NOMO-1 treated with DMSO at 0.1 percent for 48 hours (cell line): ENCODE measurements around the gene TRAF5.
"Not testable (repeated sequence)": the region's sequence is repeated elsewhere in the genome, so short reads cannot be mapped to it uniquely, and the experiment has no call there.

Experiments
- DNase-seq: peaks from one replicate; lab custom pipeline; 2025; ENCODE audit not compliant: unreplicated experiment; lab: John Stamatoyannopoulos, UW

Gene TRAF5

GRCh38 chr1:211344152-211344618, 17.6 kb downstream of the TRAF5 start:
- DNase-seq: no peak

GRCh38 chr1:211345719-211346118, 19.1 kb downstream of the TRAF5 start:
- DNase-seq: no peak

- DNase-seq: no peak
Observed at GRCh38 chr1:211347077-211347844, 20.6 kb downstream of the TRAF5 start.

- DNase-seq: no peak
Observed at GRCh38 chr1:211348547-211348946, 21.9 kb downstream of the TRAF5 start.

GRCh38 chr1:211349741-211350140, 23.1 kb downstream of the TRAF5 start:
- no peak for DNase-seq

GRCh38 chr1:211352055-211352454, 25.4 kb downstream of the TRAF5 start:
- DNase-seq: not testable (repeated sequence)

- DNase-seq: no peak
Observed at GRCh38 chr1:211352465-211352864, 25.8 kb downstream of the TRAF5 start.

GRCh38 chr1:211352985-211353515, 26.4 kb downstream of the TRAF5 start:
- peak; percentile 8 for DNase-seq

- DNase-seq: no peak
Observed at GRCh38 chr1:211353562-211354212, 27.1 kb downstream of the TRAF5 start.

GRCh38 chr1:211355873-211356272, 29.2 kb downstream of the TRAF5 start:
- no peak for DNase-seq

- no peak for DNase-seq
Observed at GRCh38 chr1:211356723-211357407, 30.2 kb downstream of the TRAF5 start.

- DNase-seq: no peak
Observed at GRCh38 chr1:211358685-211359084, 32.1 kb downstream of the TRAF5 start.

- DNase-seq: no peak
Observed at GRCh38 chr1:211359876-211360275, 33.2 kb downstream of the TRAF5 start.

- no peak for DNase-seq
Observed at GRCh38 chr1:211361202-211361601, 34.6 kb downstream of the TRAF5 start.

GRCh38 chr1:211369640-211370039, 43.0 kb downstream of the TRAF5 start:
- no peak for DNase-seq

- DNase-seq: no peak
Observed at GRCh38 chr1:211370669-211371068, 44.0 kb downstream of the TRAF5 start.

- no peak for DNase-seq
Observed at GRCh38 chr1:211371406-211372105, 44.9 kb downstream of the TRAF5 start.

- DNase-seq: no peak
Observed at GRCh38 chr1:211372463-211372862, 45.8 kb downstream of the TRAF5 start.

GRCh38 chr1:211375146-211375818, 48.6 kb downstream of the TRAF5 start:
- DNase-seq: no peak

- DNase-seq: no peak
Observed at GRCh38 chr1:211375949-211376348, 49.3 kb downstream of the TRAF5 start.
